Activated naive CD8-positive, alpha-beta T cell treated with anti-CD3 and anti-CD28 coated beads, Interleukin-2, amount 10 ng/mL, durations not matched to agents 7 days and 5 days (primary cell): ENCODE results near the gene CYTH4. TPM values are rescaled to one million over a fixed set of nuclear protein-coding genes. Genes with fewer than 3 reads are reported as not detected.

Source experiments
- ATAC-seq: fragments of 150-1000 bp; cut with Tn5 transposase; one replicate; pipeline ENCODE4 v1.10.0; 2021; ENCODE audit warnings: low read depth, moderate library complexity
- POLR2A ChIA-PET: fragments of 350-600 bp; sonication (Branson Sonifier 250); formaldehyde crosslinking; loops from one replicate; lab custom pipeline; 2021; ENCODE audit warnings: antibody characterized with exemption; lab: Charles Lee
- DNase-seq: peaks from one replicate; pipeline ENCODE4 v3.0.0; 2021
- H3K27ac Mint-ChIP-seq: one replicate; pipeline ENCODE4 v1.8.0; 2022; ENCODE audit warnings: mild to moderate bottlenecking, mixed read lengths
- H3K27me3 Mint-ChIP-seq: one replicate; pipeline ENCODE4 v1.8.0; 2022; ENCODE audit warnings: mild to moderate bottlenecking, moderate library complexity, mixed read lengths
- H3K36me3 Mint-ChIP-seq: one replicate; pipeline ENCODE4 v1.8.0; 2021; ENCODE audit warnings: mild to moderate bottlenecking, mixed read lengths
- H3K4me1 Mint-ChIP-seq: one replicate; pipeline ENCODE4 v1.8.0; 2021; ENCODE audit warnings: mixed read lengths
- H3K4me3 Mint-ChIP-seq: one replicate; pipeline ENCODE4 v1.8.0; 2022; ENCODE audit warnings: mild to moderate bottlenecking, moderate library complexity, mixed read lengths
- H3K9me3 Mint-ChIP-seq: one replicate; pipeline ENCODE4 v1.8.0; 2021; ENCODE audit warnings: mixed read lengths
- total RNA-seq, 2 experiments: library from RNA; stranded (reverse); gene quantifications; one replicate each; pipeline ENCODE4 v1.2.3, GENCODE V29; 2021

The CYTH4 gene
- total RNA-seq, 2 experiments from 2014 or later, result 149 to 157 TPM

DNA sequence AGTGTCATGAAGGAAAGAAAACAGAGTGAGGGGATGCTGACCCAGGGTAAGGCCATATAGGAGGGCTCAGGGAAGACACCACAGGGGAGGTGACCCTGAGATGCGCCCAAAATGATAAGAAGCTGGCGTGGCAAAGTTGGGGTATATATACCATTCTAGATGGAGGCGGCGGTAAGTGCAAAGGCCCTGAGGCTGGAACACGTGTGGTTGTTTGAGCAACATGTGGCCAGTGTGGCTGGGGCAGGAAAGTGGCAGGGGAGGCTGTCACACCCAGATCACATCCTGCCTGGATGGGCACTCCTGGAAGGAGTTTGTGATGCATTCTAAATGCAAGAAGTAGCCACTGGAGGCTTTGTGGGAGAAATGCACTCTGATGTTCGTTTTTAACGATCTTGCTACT lies 70.2 kb downstream of the CYTH4 start:
- Mint-ChIP-seq H3K4me3 (no peak overlapping the region), H3K36me3 (no peaks in the 10 kb centered on the region), H3K27me3 (no peaks in the 10 kb centered on the region), H3K27ac (no peak overlapping the region), H3K4me1 (no peaks in the 10 kb centered on the region), H3K9me3 (no peaks in the 10 kb centered on the region)
- DNase-seq, result no peak
- POLR2A ChIA-PET, result no interaction called here
- ATAC-seq, result no peak

DNA sequence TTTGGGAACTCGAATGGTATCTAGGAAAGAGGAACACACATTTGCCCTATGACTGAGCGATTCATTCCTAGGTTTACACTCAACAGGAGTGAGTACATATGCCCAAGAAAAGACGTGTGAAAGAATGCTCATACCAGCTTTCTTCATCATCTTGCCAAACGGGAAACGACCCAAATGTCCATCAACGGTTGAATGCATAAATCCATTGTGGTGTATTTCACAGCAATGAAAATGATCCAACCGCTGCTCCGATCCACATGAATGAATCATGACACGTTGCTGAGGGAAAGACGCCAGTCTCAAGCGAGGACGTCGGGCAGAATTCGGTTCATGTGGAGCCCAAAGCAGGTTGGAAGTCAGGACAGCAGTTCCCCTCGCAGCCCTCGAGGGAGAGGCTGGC lies 71.5 kb downstream of the CYTH4 start:
- DNase-seq, result no peak
- Mint-ChIP-seq H3K27ac (no peak overlapping the region), H3K9me3 (no peaks in the 10 kb centered on the region), H3K4me1 (no peaks in the 10 kb centered on the region), H3K4me3 (no peak overlapping the region), H3K36me3 (no peaks in the 10 kb centered on the region), H3K27me3 (no peaks in the 10 kb centered on the region)
- no peak for ATAC-seq
- POLR2A ChIA-PET, result no interaction called here

DNA sequence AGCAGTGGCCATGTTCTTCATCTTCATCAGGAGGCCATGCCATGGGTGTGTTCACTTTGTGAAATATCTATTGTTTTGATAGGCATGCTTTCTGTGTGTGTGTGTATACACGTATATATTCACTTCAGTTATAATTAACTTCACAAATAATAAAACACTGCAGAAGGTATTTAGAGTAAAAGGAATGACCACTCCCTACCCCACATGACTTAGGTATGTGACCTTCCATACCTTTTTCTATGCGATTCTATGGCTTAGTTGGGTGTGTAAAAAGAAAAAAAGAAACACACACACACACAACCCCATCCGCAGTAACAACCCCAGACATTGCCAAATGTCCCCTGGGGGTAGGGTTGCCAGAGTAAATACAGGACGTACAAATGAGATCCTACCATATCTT lies 72.0 kb downstream of the CYTH4 start:
- ATAC-seq (no peak), DNase-seq (no peak)
- no peaks in the 10 kb centered on the region for H3K9me3 Mint-ChIP-seq
- H3K27me3 Mint-ChIP-seq, result no peaks in the 10 kb centered on the region
- no peaks in the 10 kb centered on the region for H3K4me1 Mint-ChIP-seq
- H3K4me3 Mint-ChIP-seq, result no peak overlapping the region
- H3K27ac Mint-ChIP-seq, result no peak overlapping the region
- no peaks in the 10 kb centered on the region for H3K36me3 Mint-ChIP-seq
- POLR2A ChIA-PET, result no interaction called here

DNA sequence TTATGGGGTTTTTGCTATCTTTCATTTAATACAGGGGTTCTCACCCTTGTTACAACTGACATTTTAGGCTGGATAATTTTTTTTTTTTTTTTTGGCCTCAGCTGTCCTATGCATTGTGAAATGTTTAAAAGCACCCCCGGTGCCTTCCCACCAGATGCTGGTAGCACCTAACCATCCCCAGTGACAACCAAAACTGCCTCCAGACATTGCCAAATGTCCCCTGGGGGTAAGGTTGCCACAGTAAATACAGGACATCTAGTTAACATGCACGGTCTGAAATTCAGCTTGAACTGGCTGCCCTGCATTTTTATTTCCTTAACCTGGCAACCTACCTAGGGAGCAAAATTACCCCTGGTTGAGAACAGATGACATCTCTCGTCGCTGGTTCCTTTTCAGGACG lies 72.4 kb downstream of the CYTH4 start:
- POLR2A ChIA-PET, result no interaction called here
- H3K4me1 Mint-ChIP-seq, result no peaks in the 10 kb centered on the region
- no peaks in the 10 kb centered on the region for H3K36me3 Mint-ChIP-seq
- ATAC-seq, result no peak
- DNase-seq, result no peak
- no peak overlapping the region for H3K4me3 Mint-ChIP-seq
- no peak overlapping the region for H3K27ac Mint-ChIP-seq
- no peaks in the 10 kb centered on the region for H3K9me3 Mint-ChIP-seq
- no peaks in the 10 kb centered on the region for H3K27me3 Mint-ChIP-seq

DNA sequence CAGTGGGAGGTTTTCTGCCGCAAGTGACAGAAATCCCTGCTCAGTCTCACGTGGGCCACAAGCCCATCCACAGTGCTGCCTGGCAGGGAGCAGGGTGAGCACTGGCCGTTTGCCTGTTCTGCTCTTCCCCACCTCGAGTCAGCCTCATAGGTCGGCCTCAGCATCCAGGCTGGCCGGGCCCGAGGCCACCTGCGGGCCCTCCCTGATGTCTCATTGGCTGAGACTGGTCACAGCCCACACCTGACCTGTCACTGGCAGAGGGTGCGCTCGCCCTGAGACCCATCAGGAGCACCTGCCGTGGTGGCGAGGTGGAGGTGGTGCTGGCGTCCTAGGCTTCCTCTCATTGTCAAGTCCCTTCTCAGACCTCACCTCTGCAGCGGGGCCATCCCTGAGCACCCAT lies 72.9 kb downstream of the CYTH4 start:
- H3K27me3 Mint-ChIP-seq, result no peaks in the 10 kb centered on the region
- no peak overlapping the region for H3K4me3 Mint-ChIP-seq
- no peaks in the 10 kb centered on the region for H3K36me3 Mint-ChIP-seq
- POLR2A ChIA-PET, result no interaction called here
- no peak for ATAC-seq
- no peak overlapping the region for H3K27ac Mint-ChIP-seq
- no peak for DNase-seq
- no peaks in the 10 kb centered on the region for H3K9me3 Mint-ChIP-seq
- no peaks in the 10 kb centered on the region for H3K4me1 Mint-ChIP-seq

DNA sequence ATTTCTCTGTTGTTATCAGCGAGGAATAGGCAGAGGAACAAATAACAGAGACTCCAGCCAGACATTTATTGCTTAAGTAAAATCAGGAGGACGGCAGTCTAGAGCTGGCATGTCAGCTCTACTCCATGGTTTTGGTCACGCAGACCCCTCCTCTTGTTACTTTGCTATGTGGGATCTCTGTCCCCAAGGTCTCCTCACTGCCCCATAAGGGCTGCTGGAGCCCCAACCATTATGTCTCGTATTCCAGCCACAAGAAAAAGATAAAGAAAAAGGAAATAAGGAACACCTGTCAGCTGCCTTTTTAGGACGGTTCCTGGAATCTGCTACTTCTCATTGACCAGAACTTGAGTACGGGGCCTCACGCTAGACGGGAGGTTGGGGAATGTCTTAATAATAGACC lies 74.6 kb downstream of the CYTH4 start:
- DNase-seq (no peak), ATAC-seq (no peak)
- no peaks in the 10 kb centered on the region for H3K27me3 Mint-ChIP-seq
- H3K27ac Mint-ChIP-seq, result no peak overlapping the region
- peaks cover 4% of the 10 kb centered on the region for H3K4me1 Mint-ChIP-seq
- H3K4me3 Mint-ChIP-seq, result no peak overlapping the region
- POLR2A ChIA-PET, result no interaction called here
- H3K36me3 Mint-ChIP-seq, result no peaks in the 10 kb centered on the region
- no peaks in the 10 kb centered on the region for H3K9me3 Mint-ChIP-seq

DNA sequence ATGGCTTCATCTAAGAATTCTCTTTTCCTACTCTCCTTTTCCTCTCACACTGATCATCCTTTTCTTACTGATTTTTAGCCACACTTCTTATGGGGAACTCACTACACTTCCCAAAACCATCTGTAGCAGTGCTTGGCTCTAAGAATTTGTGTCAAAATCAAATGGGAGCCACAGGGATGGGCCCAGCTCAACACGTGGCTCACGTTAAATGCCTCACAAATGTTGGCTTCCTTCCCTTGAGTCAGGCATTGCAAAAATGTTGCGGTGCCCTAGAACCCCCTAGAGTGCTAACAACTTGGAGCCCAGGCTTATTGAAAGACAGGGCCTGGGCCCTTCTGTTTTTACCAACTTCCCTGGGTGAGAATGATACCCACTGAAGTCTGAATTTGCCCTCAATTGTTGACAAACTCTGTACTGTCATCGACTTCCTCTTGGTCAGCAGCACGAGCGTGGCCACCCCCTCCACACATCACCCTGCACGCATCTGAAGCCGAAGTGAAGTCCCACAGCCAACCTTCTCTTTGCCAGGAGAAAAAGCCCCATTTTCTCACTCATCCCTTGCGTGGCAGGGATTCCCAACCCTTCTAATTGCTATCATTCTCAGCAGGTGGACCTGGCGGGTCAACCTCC lies 75.3 kb downstream of the CYTH4 start:
- Mint-ChIP-seq H3K36me3 (no peaks in the 10 kb centered on the region), H3K4me3 (no peak overlapping the region), H3K4me1 (peaks cover 4% of the 10 kb centered on the region), H3K27ac (no peak overlapping the region), H3K27me3 (no peaks in the 10 kb centered on the region), H3K9me3 (no peaks in the 10 kb centered on the region)
- POLR2A ChIA-PET, result no interaction called here
- no peak for ATAC-seq
- DNase-seq, result no peak

DNA sequence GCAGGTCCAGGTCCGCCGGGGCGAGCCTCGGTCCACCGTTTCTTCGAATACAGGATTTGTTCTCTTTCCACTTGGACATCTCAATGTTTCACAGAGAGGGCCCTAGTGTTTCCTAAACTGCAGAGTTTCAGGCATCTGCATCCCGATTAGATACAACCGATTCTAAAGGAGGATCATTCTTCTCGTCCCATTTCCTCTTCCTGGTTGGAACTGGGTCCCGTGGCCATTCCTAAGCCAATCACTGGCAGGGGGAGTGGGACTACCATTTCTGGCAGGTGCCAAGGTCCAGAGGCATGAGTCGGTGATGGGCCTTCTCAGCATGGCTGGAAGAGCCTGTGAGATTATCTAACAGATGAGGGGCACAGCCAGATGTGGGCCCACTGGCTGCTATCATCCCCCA lies 76.1 kb downstream of the CYTH4 start:
- POLR2A ChIA-PET, result no interaction called here
- no peak overlapping the region for H3K4me3 Mint-ChIP-seq
- H3K9me3 Mint-ChIP-seq, result no peaks in the 10 kb centered on the region
- no peak for ATAC-seq
- H3K27ac Mint-ChIP-seq, result no peak overlapping the region
- peaks cover 2% of the 10 kb centered on the region for H3K27me3 Mint-ChIP-seq
- peaks cover 4% of the 10 kb centered on the region for H3K4me1 Mint-ChIP-seq
- no peak for DNase-seq
- H3K36me3 Mint-ChIP-seq, result no peaks in the 10 kb centered on the region

DNA sequence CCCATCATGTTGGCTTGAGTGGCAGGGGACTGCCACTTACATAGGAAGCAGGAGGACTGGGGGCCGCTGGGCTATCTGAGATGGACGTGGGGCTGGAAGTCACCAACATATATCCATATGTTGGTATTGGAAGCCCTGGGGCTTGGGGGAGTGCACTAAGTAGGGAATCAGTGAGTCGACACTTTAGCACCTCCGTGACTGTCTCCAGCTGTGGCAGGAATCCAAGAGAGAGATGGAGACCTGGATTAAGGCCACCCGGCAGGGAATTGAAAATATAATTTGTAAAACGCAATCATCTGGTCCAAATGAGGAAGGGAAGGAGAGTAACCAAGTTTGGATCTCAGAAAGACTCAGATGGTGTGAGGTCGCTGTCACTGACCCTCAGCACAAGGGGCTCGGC lies 76.6 kb downstream of the CYTH4 start:
- H3K27me3 Mint-ChIP-seq, result peaks cover 2% of the 10 kb centered on the region
- H3K9me3 Mint-ChIP-seq, result no peaks in the 10 kb centered on the region
- no peak for DNase-seq
- peaks cover 4% of the 10 kb centered on the region for H3K4me1 Mint-ChIP-seq
- no peak for ATAC-seq
- no peak overlapping the region for H3K27ac Mint-ChIP-seq
- POLR2A ChIA-PET, result no interaction called here
- H3K4me3 Mint-ChIP-seq, result no peak overlapping the region
- H3K36me3 Mint-ChIP-seq, result no peaks in the 10 kb centered on the region

DNA sequence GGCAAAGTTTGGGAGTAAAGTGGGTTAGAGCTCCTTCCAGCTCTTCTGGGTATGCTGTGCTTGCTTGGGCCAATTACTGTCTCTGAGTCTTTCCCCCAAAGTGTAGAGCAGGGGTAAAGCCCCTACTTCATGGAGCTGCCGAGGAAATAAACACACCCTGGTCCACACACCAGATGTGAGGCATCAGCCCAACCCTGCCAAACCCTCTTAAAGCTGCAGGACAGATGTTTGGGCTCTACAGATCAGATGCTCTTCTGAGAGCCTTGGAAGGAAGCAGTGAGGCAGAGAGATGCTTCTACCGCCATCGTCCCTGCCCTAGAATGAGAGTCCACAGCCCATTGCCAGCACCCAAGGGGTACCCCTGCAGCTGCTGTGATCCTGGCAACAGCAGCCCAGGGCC lies 80.3 kb downstream of the CYTH4 start:
- no peak overlapping the region for H3K4me3 Mint-ChIP-seq
- H3K4me1 Mint-ChIP-seq, result peaks cover 4% of the 10 kb centered on the region
- no peak for ATAC-seq
- POLR2A ChIA-PET, result no interaction called here
- H3K27me3 Mint-ChIP-seq, result peaks cover 2% of the 10 kb centered on the region
- no peak for DNase-seq
- H3K27ac Mint-ChIP-seq, result no peak overlapping the region
- no peaks in the 10 kb centered on the region for H3K36me3 Mint-ChIP-seq
- H3K9me3 Mint-ChIP-seq, result no peaks in the 10 kb centered on the region

DNA sequence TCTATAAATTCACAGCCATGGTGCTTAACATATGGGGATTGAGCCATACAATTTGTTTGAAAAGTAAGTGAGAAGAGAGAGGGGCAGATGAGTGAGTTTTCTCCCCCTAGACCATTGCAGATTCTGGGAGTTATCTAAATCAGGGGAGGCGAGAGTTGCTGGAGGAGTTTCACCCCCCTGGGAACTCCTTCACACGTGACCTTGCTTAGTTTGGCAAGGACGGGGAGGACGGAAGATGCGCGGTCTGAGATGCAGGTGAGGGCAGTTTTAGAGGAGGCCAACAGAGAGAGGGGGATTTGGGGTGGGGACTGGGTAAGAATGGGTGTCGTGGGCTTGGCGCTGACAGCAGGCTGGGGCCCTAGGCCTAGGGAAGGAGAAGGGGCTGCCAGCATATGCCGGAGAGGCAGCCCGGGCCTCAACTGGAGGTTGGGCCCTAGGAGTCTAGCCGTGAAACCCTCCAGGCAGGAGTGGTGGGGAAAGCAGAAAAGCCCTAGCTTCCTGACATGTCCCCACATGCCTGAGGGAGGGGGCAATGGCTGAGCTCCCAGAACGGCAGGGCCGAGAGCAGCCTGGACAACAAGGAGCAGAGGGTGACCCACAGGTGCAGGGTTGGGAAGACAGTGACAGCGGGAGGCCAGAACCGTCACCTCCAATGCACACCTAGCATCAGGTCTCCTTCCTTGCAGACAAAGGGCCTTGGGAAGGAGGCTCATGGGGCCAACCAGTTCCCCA lies 81.1 kb downstream of the CYTH4 start:
- H3K27me3 Mint-ChIP-seq, result peaks cover 2% of the 10 kb centered on the region
- H3K4me1 Mint-ChIP-seq, result peaks cover 4% of the 10 kb centered on the region
- POLR2A ChIA-PET, result no interaction called here
- H3K27ac Mint-ChIP-seq, result no peak overlapping the region
- no peak overlapping the region for H3K4me3 Mint-ChIP-seq
- H3K36me3 Mint-ChIP-seq, result no peaks in the 10 kb centered on the region
- DNase-seq, result no peak
- no peak for ATAC-seq
- no peaks in the 10 kb centered on the region for H3K9me3 Mint-ChIP-seq

Other genes with a start within 250 kb of the CYTH4 start
- 10 to 100 TPM; 28.1 to 34.7 TPM for gene KCTD17, start 230.8 kb upstream of the CYTH4 start, total RNA-seq
- 1 to 10 TPM; 1.8 to 2.2 TPM for gene TMPRSS6, start 172.8 kb upstream of the CYTH4 start, total RNA-seq
- 100 to 1,000 TPM; 223 to 232 TPM for gene IL2RB, start 132.6 kb upstream of the CYTH4 start, total RNA-seq
- 10 to 100 TPM; 15.2 to 15.7 TPM for gene C1QTNF6, start 94.3 kb upstream of the CYTH4 start, total RNA-seq
- gene SSTR3, start 70.0 kb upstream of the CYTH4 start, total RNA-seq, result 10 to 100 TPM; 10.1 to 11.3 TPM
- gene RAC2, start 38.2 kb upstream of the CYTH4 start, total RNA-seq, result 1,000 to 10,000 TPM in 1 of 2 experiments, 100 to 1,000 TPM in 1; 963 to 1,011 TPM
- gene ELFN2, start 145.0 kb downstream of the CYTH4 start, total RNA-seq, result under 1 TPM; 0.26 to 0.47 TPM
- 100 to 1,000 TPM; 207 to 211 TPM for gene MFNG, start 203.9 kb downstream of the CYTH4 start, total RNA-seq
- gene CARD10, start 236.9 kb downstream of the CYTH4 start, total RNA-seq, result under 1 TPM; 0.30 to 0.31 TPM